HepG2 (cell line): ENCODE measurements around the gene MSANTD1. TPM values are rescaled to one million over a fixed set of nuclear protein-coding genes. Genes with fewer than 3 reads are reported as not detected.
A peak's percentile ranks its signal among the peaks of the same experiment; 100 is the strongest.

Source experiments
- CHD2 ChIP-seq: IDR thresholded peaks from 2 replicates; pipeline ENCODE4 v1.6.1; 2011; ENCODE audit warnings: low read depth, low read length, improper control_type of control experiment
- CTCF ChIP-seq: sonication (generic); formaldehyde crosslinking; IDR thresholded peaks from 2 replicates; pipeline ENCODE4 v1.5.0; 2020; ENCODE audit warnings: mild to moderate bottlenecking, missing genetic modification reagents, moderate library complexity
- EEA1 ChIP-seq: sonication (generic); formaldehyde crosslinking; IDR thresholded peaks from 2 replicates; pipeline ENCODE4 v1.5.1; 2020; ENCODE audit warnings: mild to moderate bottlenecking, missing genetic modification reagents, borderline replicate concordance
- HNRNPLL ChIP-seq: fragments of 200-400 bp; formaldehyde crosslinking; IDR thresholded peaks from 2 replicates; pipeline ENCODE4 v1.6.1; 2017; ENCODE audit warnings: mild to moderate bottlenecking, low read depth, low read length; ENCODE audit not compliant: poor library complexity, severe bottlenecking
- IRX3 ChIP-seq: sonication (generic); formaldehyde crosslinking; IDR thresholded peaks from 2 replicates; pipeline ENCODE4 v1.8.1; 2023; ENCODE audit warnings: mild to moderate bottlenecking, low read depth, missing genetic modification reagents, borderline replicate concordance
- NCOA2 ChIP-seq: sonication (generic); formaldehyde crosslinking; IDR thresholded peaks from 2 replicates; pipeline ENCODE4 v1.8.0; 2022; ENCODE audit warnings: inconsistent platforms
- NFYC ChIP-seq: IDR thresholded peaks from 2 replicates; pipeline ENCODE4 v1.6.1; 2016; ENCODE audit warnings: missing genetic modification reagents, missing compliant biosample characterization
- PAWR ChIP-seq: sonication (generic); formaldehyde crosslinking; IDR thresholded peaks from 2 replicates; pipeline ENCODE4 v1.4.0; 2020; ENCODE audit warnings: missing genetic modification reagents, mild to moderate bottlenecking, borderline replicate concordance
- PHF5A ChIP-seq: IDR thresholded peaks from one replicate; pipeline ENCODE4 v1.6.1; 2018; ENCODE audit warnings: low read depth, missing genetic modification reagents; ENCODE audit not compliant: unreplicated experiment
- RAD21 ChIP-seq: fragments of 450-650 bp; formaldehyde crosslinking; IDR thresholded peaks from 2 replicates; pipeline ENCODE4 v1.5.0; 2020; ENCODE audit warnings: mild to moderate bottlenecking
- SALL2 ChIP-seq: sonication (generic); formaldehyde crosslinking; IDR thresholded peaks from 2 replicates; pipeline ENCODE4 v1.8.1; 2023; ENCODE audit warnings: mild to moderate bottlenecking, missing genetic modification reagents, inconsistent platforms
- ZBTB38 ChIP-seq: sonication (generic); formaldehyde crosslinking; IDR thresholded peaks from 2 replicates; pipeline ENCODE4 v1.5.1; 2020; ENCODE audit warnings: mild to moderate bottlenecking, missing genetic modification reagents
- ZBTB42 ChIP-seq: sonication (generic); formaldehyde crosslinking; IDR thresholded peaks from 2 replicates; pipeline ENCODE4 v1.5.0; 2020; ENCODE audit warnings: mild to moderate bottlenecking, missing genetic modification reagents
- ZNF350 ChIP-seq: sonication (generic); formaldehyde crosslinking; IDR thresholded peaks from 2 replicates; pipeline ENCODE4 v1.4.0; 2020; ENCODE audit warnings: mild to moderate bottlenecking, low read depth, missing genetic modification reagents, borderline replicate concordance
- ZNF468 ChIP-seq: sonication (generic); formaldehyde crosslinking; IDR thresholded peaks from 2 replicates; pipeline ENCODE4 v1.8.0; 2022; ENCODE audit warnings: mild to moderate bottlenecking, moderate library complexity, missing genetic modification reagents
- ZSCAN30 ChIP-seq: sonication (generic); formaldehyde crosslinking; IDR thresholded peaks from 2 replicates; pipeline ENCODE4 v1.5.0; 2020; ENCODE audit warnings: mild to moderate bottlenecking, missing genetic modification reagents
- polyA plus RNA-seq, 8 experiments: library from polyadenylated mRNA; depleted of rRNA in 3 of 8; stranded (reverse) in 7 of 8; unstranded in 1 of 8; fragments of >200 nt; fragmentation: Illumina TruSeq in 4 of 8; extraction: Trizol in 4 of 8; gene quantifications; 2 replicates each; pipeline versions ENCODE4 v1.2.1 to v1.2.3, GENCODE V29; 2011 to 2016; ENCODE audit warnings: low read depth in 4 of 8, missing spikeins in 1 of 8, mixed read lengths in 1 of 8; ENCODE audit not compliant: insufficient read depth in 1 of 8
- total RNA-seq, 5 experiments: library from RNA; depleted of rRNA; stranded (reverse); fragments of >200 nt; fragmentation: Illumina TruSeq; extraction: Trizol; gene quantifications; 2 replicates each; pipeline ENCODE4 v1.2.3, GENCODE V29; 2016; ENCODE audit warnings: low read depth in 1 of 5
- TF ChIP-seq, protein P1 (sequence below): sonication (generic); formaldehyde crosslinking; IDR thresholded peaks from 2 replicates; pipeline ENCODE4 v1.5.1; 2020; ENCODE audit warnings: mild to moderate bottlenecking, missing genetic modification reagents, borderline replicate concordance
- TF ChIP-seq, protein P2 (sequence below): sonication (generic); formaldehyde crosslinking; IDR thresholded peaks from 2 replicates; pipeline ENCODE4 v1.8.0; 2023; ENCODE audit warnings: mild to moderate bottlenecking, missing genetic modification reagents

MSANTD1 gene
- total and polyA plus RNA-seq, 2 of the 13 experiments (the other 11 are each of a cell fraction or from before 2014, with no cell fraction given) = 0.22 to 0.40 TPM

- TF ChIP-seq, protein P1, sequence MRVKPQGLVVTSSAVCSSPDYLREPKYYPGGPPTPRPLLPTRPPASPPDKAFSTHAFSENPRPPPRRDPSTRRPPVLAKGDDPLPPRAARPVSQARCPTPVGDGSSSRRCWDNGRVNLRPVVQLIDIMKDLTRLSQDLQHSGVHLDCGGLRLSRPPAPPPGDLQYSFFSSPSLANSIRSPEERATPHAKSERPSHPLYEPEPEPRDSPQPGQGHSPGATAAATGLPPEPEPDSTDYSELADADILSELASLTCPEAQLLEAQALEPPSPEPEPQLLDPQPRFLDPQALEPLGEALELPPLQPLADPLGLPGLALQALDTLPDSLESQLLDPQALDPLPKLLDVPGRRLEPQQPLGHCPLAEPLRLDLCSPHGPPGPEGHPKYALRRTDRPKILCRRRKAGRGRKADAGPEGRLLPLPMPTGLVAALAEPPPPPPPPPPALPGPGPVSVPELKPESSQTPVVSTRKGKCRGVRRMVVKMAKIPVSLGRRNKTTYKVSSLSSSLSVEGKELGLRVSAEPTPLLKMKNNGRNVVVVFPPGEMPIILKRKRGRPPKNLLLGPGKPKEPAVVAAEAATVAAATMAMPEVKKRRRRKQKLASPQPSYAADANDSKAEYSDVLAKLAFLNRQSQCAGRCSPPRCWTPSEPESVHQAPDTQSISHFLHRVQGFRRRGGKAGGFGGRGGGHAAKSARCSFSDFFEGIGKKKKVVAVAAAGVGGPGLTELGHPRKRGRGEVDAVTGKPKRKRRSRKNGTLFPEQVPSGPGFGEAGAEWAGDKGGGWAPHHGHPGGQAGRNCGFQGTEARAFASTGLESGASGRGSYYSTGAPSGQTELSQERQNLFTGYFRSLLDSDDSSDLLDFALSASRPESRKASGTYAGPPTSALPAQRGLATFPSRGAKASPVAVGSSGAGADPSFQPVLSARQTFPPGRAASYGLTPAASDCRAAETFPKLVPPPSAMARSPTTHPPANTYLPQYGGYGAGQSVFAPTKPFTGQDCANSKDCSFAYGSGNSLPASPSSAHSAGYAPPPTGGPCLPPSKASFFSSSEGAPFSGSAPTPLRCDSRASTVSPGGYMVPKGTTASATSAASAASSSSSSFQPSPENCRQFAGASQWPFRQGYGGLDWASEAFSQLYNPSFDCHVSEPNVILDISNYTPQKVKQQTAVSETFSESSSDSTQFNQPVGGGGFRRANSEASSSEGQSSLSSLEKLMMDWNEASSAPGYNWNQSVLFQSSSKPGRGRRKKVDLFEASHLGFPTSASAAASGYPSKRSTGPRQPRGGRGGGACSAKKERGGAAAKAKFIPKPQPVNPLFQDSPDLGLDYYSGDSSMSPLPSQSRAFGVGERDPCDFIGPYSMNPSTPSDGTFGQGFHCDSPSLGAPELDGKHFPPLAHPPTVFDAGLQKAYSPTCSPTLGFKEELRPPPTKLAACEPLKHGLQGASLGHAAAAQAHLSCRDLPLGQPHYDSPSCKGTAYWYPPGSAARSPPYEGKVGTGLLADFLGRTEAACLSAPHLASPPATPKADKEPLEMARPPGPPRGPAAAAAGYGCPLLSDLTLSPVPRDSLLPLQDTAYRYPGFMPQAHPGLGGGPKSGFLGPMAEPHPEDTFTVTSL = no peak
- TF ChIP-seq HNRNPLL (peak; percentile 48), EEA1 (no peak), PAWR (no peak), CHD2 (no peak), ZBTB42 (CRISPR knock-in tag) (0 out of 2 replicates have a peak, but pooled peaks have one; percentile 75), IRX3 (no peak), ZSCAN30 (CRISPR knock-in tag) (no peak), ZBTB38 (CRISPR knock-in tag) (no peak), ZNF468 (CRISPR knock-in tag) (0 out of 2 replicates have a peak, but pooled peaks have one; percentile 32), NCOA2 (CRISPR knock-in tag) (no peak), SALL2 (CRISPR knock-in tag) (no peak; the same call in 1 of the 2 replicates), ZNF350 (no peak), NFYC (CRISPR knock-in tag) (no peak), PHF5A (CRISPR knock-in tag) (no peak), CTCF (no peak), RAD21 (no peak; the same call in 1 of the 2 replicates)
- TF ChIP-seq, protein P2, sequence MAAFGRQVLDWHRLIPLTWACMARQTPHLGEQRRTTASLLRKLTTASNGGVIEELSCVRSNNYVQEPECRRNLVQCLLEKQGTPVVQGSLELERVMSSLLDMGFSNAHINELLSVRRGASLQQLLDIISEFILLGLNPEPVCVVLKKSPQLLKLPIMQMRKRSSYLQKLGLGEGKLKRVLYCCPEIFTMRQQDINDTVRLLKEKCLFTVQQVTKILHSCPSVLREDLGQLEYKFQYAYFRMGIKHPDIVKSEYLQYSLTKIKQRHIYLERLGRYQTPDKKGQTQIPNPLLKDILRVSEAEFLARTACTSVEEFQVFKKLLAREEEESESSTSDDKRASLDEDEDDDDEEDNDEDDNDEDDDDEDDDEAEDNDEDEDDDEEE = no peak; the same call in 1 of the 2 replicates
These were observed 43.1 kb downstream of the MSANTD1 start (continued) for GRCh38 chr4:3291969-3292570.
